Measurements from ENCODE around the gene PEPD.

Gene PEPD

GRCh38 chr19:33441277-33441699 is 80.3 kb downstream of the PEPD start:
- DNase-seq (ENCODE audit: low read depth in 1 of 2, low spot score in 1 of 2): no peak

- no peak for DNase-seq (ENCODE audit: low read depth in 1 of 2, low spot score in 1 of 2)
Measured at GRCh38 chr19:33440682-33441081, 80.9 kb downstream of the PEPD start.

- DNase-seq (ENCODE audit: low read depth in 1 of 2, low spot score in 1 of 2): no peak
Measured at GRCh38 chr19:33440241-33440640, 81.3 kb downstream of the PEPD start.

GRCh38 chr19:33438987-33439781 is 82.4 kb downstream of the PEPD start:
- DNase-seq (ENCODE audit: low read depth in 1 of 2, low spot score in 1 of 2): no peak

GRCh38 chr19:33437821-33438671 is 83.5 kb downstream of the PEPD start:
- no peak for DNase-seq (ENCODE audit: low read depth in 1 of 2, low spot score in 1 of 2)

GRCh38 chr19:33437393-33437820 is 84.2 kb downstream of the PEPD start:
- no peak for DNase-seq (ENCODE audit: low read depth in 1 of 2, low spot score in 1 of 2)

GRCh38 chr19:33436360-33437345 is 84.9 kb downstream of the PEPD start:
- no peak for DNase-seq (ENCODE audit: low read depth in 1 of 2, low spot score in 1 of 2)

- DNase-seq (ENCODE audit: low read depth in 1 of 2, low spot score in 1 of 2): no peak
Measured at GRCh38 chr19:33435706-33436359, 85.8 kb downstream of the PEPD start.

GRCh38 chr19:33434886-33435705 is 86.5 kb downstream of the PEPD start:
- DNase-seq (ENCODE audit: low read depth in 1 of 2, low spot score in 1 of 2): no peak

- DNase-seq (ENCODE audit: low read depth in 1 of 2, low spot score in 1 of 2): no peak
Measured at GRCh38 chr19:33434069-33434885, 87.3 kb downstream of the PEPD start.

- DNase-seq (ENCODE audit: low read depth in 1 of 2, low spot score in 1 of 2): no peak
Measured at GRCh38 chr19:33432446-33433170, 89.0 kb downstream of the PEPD start.

GRCh38 chr19:33432015-33432414 is 89.6 kb downstream of the PEPD start:
- no peak for DNase-seq (ENCODE audit: low read depth in 1 of 2, low spot score in 1 of 2)

GRCh38 chr19:33430674-33431277 is 90.8 kb downstream of the PEPD start:
- peak; percentile 33 to 36 for DNase-seq (ENCODE audit: low read depth in 1 of 2, low spot score in 1 of 2)

GRCh38 chr19:33429891-33430673 is 91.5 kb downstream of the PEPD start:
- DNase-seq (ENCODE audit: low read depth in 1 of 2, low spot score in 1 of 2): no peak

GRCh38 chr19:33428627-33429125 is 92.9 kb downstream of the PEPD start:
- no peak for DNase-seq (ENCODE audit: low read depth in 1 of 2, low spot score in 1 of 2)

- no peak for DNase-seq (ENCODE audit: low read depth in 1 of 2, low spot score in 1 of 2)
Measured at GRCh38 chr19:33427801-33428626, 93.6 kb downstream of the PEPD start.

All from activated CD4-positive, alpha-beta T cell treated with anti-CD3 and anti-CD28 coated beads, Interleukin-2, amount 50 U/mL, for 24 hours (primary cell).